Measurements from ENCODE around the gene RFX3. TPM values are rescaled to one million over a fixed set of nuclear protein-coding genes. Genes with fewer than 3 reads are reported as not detected.

Gene RFX3
- total and polyA plus RNA-seq, 2 of the 13 experiments (the other 11 are each of a cell fraction or from before 2014, with no cell fraction given) = 2.7 to 5.3 TPM

- Histone ChIP-seq H3K4me2 (ENCODE audit: low read depth, low read length) (no peak overlapping the region), H3K27me3 (ENCODE audit: control insufficient read depth in 1 of 2, insufficient read depth in 2 of 2, low read length in 2 of 2) (no peaks in the 10 kb centered on the region), H3K79me2 (ENCODE audit: insufficient read depth, low read length) (no peaks in the 10 kb centered on the region), H3K36me3 (replicated peaks in 1 of 2; ENCODE audit: control insufficient read depth in 1 of 2, insufficient read depth in 2 of 2, low read length in 2 of 2) (peaks cover 2 to 4% of the 10 kb centered on the region in 2 experiments; a peak in 1 of 5 replicates), H3K9ac (ENCODE audit: insufficient read depth, low read depth, low read length) (no peak overlapping the region), H3K4me3 (replicated peaks in 1 of 3; ENCODE audit: insufficient read depth in 1 of 3, low read depth in 2 of 3, low read length in 3 of 3) (no peak overlapping the region), H4K20me1 (ENCODE audit: insufficient read depth, low read length) (no peaks in the 10 kb centered on the region), H3K4me1 (ENCODE audit: insufficient read depth, low read length) (no peaks in the 10 kb centered on the region), H3K9me3 (ENCODE audit: low read length) (no peaks in the 10 kb centered on the region), H3K27ac (ENCODE audit: extremely low read length, insufficient read depth, low read length) (no peak overlapping the region), H2AFZ (ENCODE audit: low read length) (no peak overlapping the region)
- ATAC-seq = no peak
- ChIA-PET POLR2A (no interaction called here), CTCF (ENCODE audit: low intra/inter-chr PET ratio, low total read pairs) (no interaction called here)
- WGBS (ENCODE audit: low lambda C conversion rate) = 94% methylated on average over 2 of the region's 2 CpGs
- in situ Hi-C loops (cut with HindIII; ENCODE audit: extremely low pct_ligation_motif_present, low pct_unique_long_range_greater_than_20kb) = no loop called here
- FAIRE-seq = no peak
- intact Hi-C loops (cut with micrococcal nuclease; ENCODE audit: unreplicated experiment) = no loop called here
- BruUV-seq (replicated peaks) = no TSS peak
- DNase-seq (ENCODE audit: low spot score) = no peak
- TF ChIP-seq HOXA7 (CRISPR knock-in tag; IDR thresholded peaks at IDR 0.05) = no peak
- TF ChIP-seq SOX6 (IDR thresholded peaks at IDR 0.05) = no peak
- TF ChIP-seq SOX6 (CRISPR knock-in tag; IDR thresholded peaks at IDR 0.05) = no peak
- TF ChIP-seq ZNF543 (CRISPR knock-in tag; IDR thresholded peaks at IDR 0.05) = no peak
- TF ChIP-seq RFX1 (IDR thresholded peaks at IDR 0.05) = no peak
- TF ChIP-seq ZNF446 (CRISPR knock-in tag; IDR thresholded peaks at IDR 0.05) = no peak
- no peak for TF ChIP-seq ZFY (CRISPR knock-in tag; IDR thresholded peaks at IDR 0.05)
- no peak for TF ChIP-seq ZNF3 (CRISPR knock-in tag; IDR thresholded peaks at IDR 0.05)
- TF ChIP-seq HNRNPUL1 (IDR thresholded peaks at IDR 0.05; ENCODE audit: low read depth, low read length) = no peak
- no peak for TF ChIP-seq ZBTB14 (CRISPR knock-in tag; IDR thresholded peaks at IDR 0.05)
- no peak for TF ChIP-seq ADNP (CRISPR knock-in tag; IDR thresholded peaks at IDR 0.05)
- no peak for TF ChIP-seq TMF1 (CRISPR knock-in tag; IDR thresholded peaks at IDR 0.05; ENCODE audit: low read depth)
- TF ChIP-seq, protein P1, sequence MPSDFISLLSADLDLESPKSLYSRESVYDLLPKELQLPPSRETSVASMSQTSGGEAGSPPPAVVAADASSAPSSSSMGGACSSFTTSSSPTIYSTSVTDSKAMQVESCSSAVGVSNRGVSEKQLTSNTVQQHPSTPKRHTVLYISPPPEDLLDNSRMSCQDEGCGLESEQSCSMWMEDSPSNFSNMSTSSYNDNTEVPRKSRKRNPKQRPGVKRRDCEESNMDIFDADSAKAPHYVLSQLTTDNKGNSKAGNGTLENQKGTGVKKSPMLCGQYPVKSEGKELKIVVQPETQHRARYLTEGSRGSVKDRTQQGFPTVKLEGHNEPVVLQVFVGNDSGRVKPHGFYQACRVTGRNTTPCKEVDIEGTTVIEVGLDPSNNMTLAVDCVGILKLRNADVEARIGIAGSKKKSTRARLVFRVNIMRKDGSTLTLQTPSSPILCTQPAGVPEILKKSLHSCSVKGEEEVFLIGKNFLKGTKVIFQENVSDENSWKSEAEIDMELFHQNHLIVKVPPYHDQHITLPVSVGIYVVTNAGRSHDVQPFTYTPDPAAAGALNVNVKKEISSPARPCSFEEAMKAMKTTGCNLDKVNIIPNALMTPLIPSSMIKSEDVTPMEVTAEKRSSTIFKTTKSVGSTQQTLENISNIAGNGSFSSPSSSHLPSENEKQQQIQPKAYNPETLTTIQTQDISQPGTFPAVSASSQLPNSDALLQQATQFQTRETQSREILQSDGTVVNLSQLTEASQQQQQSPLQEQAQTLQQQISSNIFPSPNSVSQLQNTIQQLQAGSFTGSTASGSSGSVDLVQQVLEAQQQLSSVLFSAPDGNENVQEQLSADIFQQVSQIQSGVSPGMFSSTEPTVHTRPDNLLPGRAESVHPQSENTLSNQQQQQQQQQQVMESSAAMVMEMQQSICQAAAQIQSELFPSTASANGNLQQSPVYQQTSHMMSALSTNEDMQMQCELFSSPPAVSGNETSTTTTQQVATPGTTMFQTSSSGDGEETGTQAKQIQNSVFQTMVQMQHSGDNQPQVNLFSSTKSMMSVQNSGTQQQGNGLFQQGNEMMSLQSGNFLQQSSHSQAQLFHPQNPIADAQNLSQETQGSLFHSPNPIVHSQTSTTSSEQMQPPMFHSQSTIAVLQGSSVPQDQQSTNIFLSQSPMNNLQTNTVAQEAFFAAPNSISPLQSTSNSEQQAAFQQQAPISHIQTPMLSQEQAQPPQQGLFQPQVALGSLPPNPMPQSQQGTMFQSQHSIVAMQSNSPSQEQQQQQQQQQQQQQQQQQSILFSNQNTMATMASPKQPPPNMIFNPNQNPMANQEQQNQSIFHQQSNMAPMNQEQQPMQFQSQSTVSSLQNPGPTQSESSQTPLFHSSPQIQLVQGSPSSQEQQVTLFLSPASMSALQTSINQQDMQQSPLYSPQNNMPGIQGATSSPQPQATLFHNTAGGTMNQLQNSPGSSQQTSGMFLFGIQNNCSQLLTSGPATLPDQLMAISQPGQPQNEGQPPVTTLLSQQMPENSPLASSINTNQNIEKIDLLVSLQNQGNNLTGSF (CRISPR knock-in tag; IDR thresholded peaks at IDR 0.05) = no peak
- no peak for TF ChIP-seq ASH2L (IDR thresholded peaks at IDR 0.05; ENCODE audit: insufficient read length, low read depth, low read length)
- TF ChIP-seq NFE2L2 (IDR thresholded peaks at IDR 0.05; ENCODE audit: low read length) = no peak
- TF ChIP-seq CSRNP2 (CRISPR knock-in tag; conservative IDR thresholded peaks at IDR 0.05; ENCODE audit: low read depth) = no peak
Observed at GRCh38 chr9:3391414-3391813, 134.4 kb downstream of the RFX3 start.

Data from HepG2 (cell line).